IMR-90 (cell line): ENCODE data around the gene CHI3L1. TPM values are rescaled to one million over a fixed set of nuclear protein-coding genes. Genes with fewer than 3 reads are reported as not detected.

ENCODE experiments used
- ATAC-seq: fragments of 200-7000 bp; cut with Tn5 transposase; 2 replicates; pipeline ENCODE4 v1.9.1; 2020; ENCODE audit warnings: low read depth, mild to moderate bottlenecking, moderate library complexity
- BruUV-seq: library from RNA; stranded (reverse); fragments of 400-500 nt; replicated peaks from 2 replicates; lab custom pipeline; 2021; lab: Mats Ljungman, UMichigan
- CTCF ChIA-PET: fragments of 300-600 bp; formaldehyde crosslinking; extraction: SDS; loops from one replicate; lab custom pipeline; 2021; ENCODE audit warnings: antibody characterized with exemption; lab: Yijun Ruan, JAX
- POLR2A ChIA-PET: fragments of 300-600 bp; sonication (Branson Sonifier 250); formaldehyde crosslinking; loops from one replicate; lab custom pipeline; 2022; ENCODE audit warnings: antibody characterized with exemption; ENCODE audit not compliant: unreplicated experiment; lab: Charles Lee
- DNase-seq: peaks from one replicate; pipeline ENCODE4 v3.0.0; 2013
- H2AFZ ChIP-seq: replicated peaks from 2 replicates; pipeline ENCODE3; 2013; ENCODE audit warnings: low read length, mild to moderate bottlenecking; ENCODE audit not compliant: poor library complexity
- H2AK5ac ChIP-seq: 2 replicates; pipeline ENCODE4 v1.6.1; 2013; ENCODE audit warnings: low read depth, low read length, inconsistent platforms
- H2AK9ac ChIP-seq: replicated peaks from 2 replicates; pipeline ENCODE3; 2013; ENCODE audit warnings: mild to moderate bottlenecking, low read depth, low read length, moderate library complexity; ENCODE audit not compliant: poor library complexity
- H2BK120ac ChIP-seq: 2 replicates; pipeline ENCODE4 v1.6.1; 2013; ENCODE audit warnings: low read depth, low read length, inconsistent platforms
- H2BK15ac ChIP-seq: 3 replicates; pipeline ENCODE4 v1.6.1; 2013; ENCODE audit warnings: low read depth, low read length, inconsistent platforms
- H2BK20ac ChIP-seq: 2 replicates; pipeline ENCODE4 v1.6.1; 2013; ENCODE audit warnings: low read depth, mild to moderate bottlenecking, inconsistent platforms, low read length, moderate library complexity
- H2BK5ac ChIP-seq: 2 replicates; pipeline ENCODE4 v1.6.1; 2013; ENCODE audit warnings: mild to moderate bottlenecking, low read depth, low read length, inconsistent platforms; ENCODE audit not compliant: poor library complexity, severe bottlenecking
- H3K14ac ChIP-seq: replicated peaks from 2 replicates; pipeline ENCODE4 v1.6.1; 2013; ENCODE audit warnings: low read depth, low read length, inconsistent platforms
- H3K18ac ChIP-seq: 2 replicates; pipeline ENCODE4 v1.6.1; 2013; ENCODE audit warnings: low read depth, low read length, control low read depth
- H3K23ac ChIP-seq: 2 replicates; pipeline ENCODE4 v1.6.1; 2013; ENCODE audit warnings: low read depth, low read length, inconsistent platforms
- H3K27ac ChIP-seq: 2 replicates; pipeline ENCODE4 v1.5.1; 2013; ENCODE audit warnings: mild to moderate bottlenecking, control low read depth, low read length; ENCODE audit not compliant: insufficient read depth
- H3K27me3 ChIP-seq: 2 replicates; pipeline ENCODE4 v1.6.1; 2013; ENCODE audit warnings: low read length; ENCODE audit not compliant: control insufficient read depth, insufficient read depth
- H3K36me3 ChIP-seq: 2 replicates; pipeline ENCODE4 v1.6.1; 2013; ENCODE audit warnings: low read length, mixed read lengths; ENCODE audit not compliant: control insufficient read depth, insufficient read depth
- H3K4ac ChIP-seq: 2 replicates; pipeline ENCODE4 v1.6.1; 2013; ENCODE audit warnings: low read depth, low read length, inconsistent platforms
- H3K4me1 ChIP-seq: 2 replicates; pipeline ENCODE4 v1.6.1; 2013; ENCODE audit warnings: low read length, mixed read lengths; ENCODE audit not compliant: control insufficient read depth, insufficient read depth
- H3K4me2 ChIP-seq: 2 replicates; pipeline ENCODE4 v1.6.1; 2013; ENCODE audit warnings: low read depth, mild to moderate bottlenecking, control low read depth, low read length, moderate library complexity
- H3K4me3 ChIP-seq: 2 replicates; pipeline ENCODE4 v1.5.1; 2013; ENCODE audit warnings: low read depth, mild to moderate bottlenecking, control low read depth, low read length, moderate library complexity; ENCODE audit not compliant: insufficient read depth
- H3K56ac ChIP-seq: 2 replicates; pipeline ENCODE4 v1.6.1; 2013; ENCODE audit warnings: low read length, inconsistent platforms; ENCODE audit not compliant: insufficient read depth; ENCODE audit errors: extremely low read depth
- H3K79me1 ChIP-seq, 2 experiments: 2 replicates each; pipeline ENCODE4 v1.6.1; 2013; ENCODE audit warnings: low read length in 2 of 2, inconsistent platforms in 1 of 2, low read depth in 1 of 2
- H3K9ac ChIP-seq: 2 replicates; pipeline ENCODE4 v1.6.1; 2013; ENCODE audit warnings: low read depth, low read length, control low read depth
- H3K9me1 ChIP-seq: 2 replicates; pipeline ENCODE4 v1.6.1; 2013; ENCODE audit warnings: low read length, inconsistent platforms; ENCODE audit not compliant: insufficient read depth
- H3K9me3 ChIP-seq: 2 replicates; pipeline ENCODE4 v1.6.1; 2013; ENCODE audit warnings: low read length; ENCODE audit not compliant: control insufficient read depth, insufficient read depth
- H4K20me1 ChIP-seq: 2 replicates; pipeline ENCODE4 v1.6.1; 2013; ENCODE audit warnings: low read length, inconsistent platforms; ENCODE audit not compliant: insufficient read depth
- H4K5ac ChIP-seq: 2 replicates; pipeline ENCODE4 v1.6.1; 2013; ENCODE audit warnings: mild to moderate bottlenecking, low read depth, low read length, control low read depth
- H4K8ac ChIP-seq, 2 experiments: 2 replicates each; pipeline ENCODE4 v1.6.1; 2013; ENCODE audit warnings: low read depth in 2 of 2, low read length in 2 of 2, control low read depth in 1 of 2, inconsistent platforms in 1 of 2
- H4K91ac ChIP-seq: 2 replicates; pipeline ENCODE4 v1.6.1; 2013; ENCODE audit warnings: low read depth, low read length, inconsistent platforms; ENCODE audit not compliant: insufficient read depth
- CEBPB ChIP-seq: IDR thresholded peaks from 2 replicates; pipeline ENCODE4 v1.6.1; 2012; ENCODE audit warnings: low read depth, low read length, improper control_type of control experiment
- CHD1 ChIP-seq: IDR thresholded peaks from 2 replicates; pipeline ENCODE4 v1.6.1; 2012; ENCODE audit warnings: low read depth, low read length, improper control_type of control experiment
- MXI1 ChIP-seq: IDR thresholded peaks from 2 replicates; pipeline ENCODE4 v1.6.1; 2012; ENCODE audit warnings: low read depth, mild to moderate bottlenecking, low read length, moderate library complexity, borderline replicate concordance
- WGBS, 2 experiments: methylation state at CpG; one replicate each; pipeline versions ENCODE4 v1.1.5 to v1.1.7; 2013; ENCODE audit warnings: missing lambda C conversion rate in 2 of 2; ENCODE audit not compliant: insufficient read length in 1 of 2; ENCODE audit errors: extremely low coverage in 2 of 2; 5-methylcytosine and 5-hydroxymethylcytosine counted together
- dilution Hi-C: fragments of 300-500 bp; cut with HindIII; formaldehyde crosslinking; loops from one replicate; pipeline ENCODE4 v1.14.3; 2018; ENCODE audit warnings: low sequenced_read_pairs; ENCODE audit not compliant: unreplicated experiment
- in situ Hi-C: fragments of 300-500 bp; cut with MboI; formaldehyde crosslinking; loops from 3 replicates; pipeline ENCODE4 v1.14.3; 2019; ENCODE audit warnings: low sequenced_read_pairs, inconsistent platforms, mixed read lengths
- intact Hi-C: fragments of 100-400 bp; cut with micrococcal nuclease; formaldehyde crosslinking; loops from 2 replicates; pipeline ENCODE4 v1.10.0; 2022
- polyA plus RNA-seq, 3 experiments: library from polyadenylated mRNA; depleted of rRNA; stranded (reverse); fragments of >200 nt; gene quantifications; 2 replicates each; pipeline ENCODE4 v1.2.3, GENCODE V29; 2012; ENCODE audit warnings: low replicate concordance in 1 of 3
- total RNA-seq: library from RNA; depleted of rRNA; stranded (reverse); fragments of >200 nt; gene quantifications from 2 replicates; pipeline ENCODE4 v1.2.3, GENCODE V29; 2012
- TF ChIP-seq, protein P1 (sequence below): fragments of 150-350 bp; IDR thresholded peaks from 2 replicates; pipeline ENCODE4 v1.6.1; 2016; ENCODE audit warnings: low read depth, mild to moderate bottlenecking, low read length, moderate library complexity, borderline replicate concordance

CHI3L1 gene
- total and polyA plus RNA-seq, 2 of the 4 experiments (the other 2 are of a cell fraction) = 0.17 TPM; not detected in 1

DNA sequence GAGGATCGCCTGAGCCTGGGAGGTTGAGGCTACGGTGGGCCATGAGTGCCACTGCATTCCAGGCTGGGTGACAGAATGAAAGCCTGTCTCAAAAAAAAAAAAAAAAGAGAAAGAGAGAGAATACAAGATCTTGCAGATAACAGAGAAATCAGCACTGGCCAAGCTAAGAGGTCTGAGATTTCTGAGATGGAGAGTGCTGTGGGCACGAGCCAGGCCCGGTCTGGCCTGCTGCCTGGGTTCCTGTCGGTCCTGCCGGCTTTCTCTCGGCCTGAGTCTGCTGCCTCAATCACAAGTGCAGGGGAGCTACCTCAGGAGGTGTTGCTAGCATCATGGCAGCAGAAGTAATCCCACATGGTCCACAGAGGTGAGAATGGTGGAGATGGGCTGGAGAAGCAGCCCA is 40.0 kb downstream of the CHI3L1 start:
- Histone ChIP-seq H4K20me1 (no peaks in the 10 kb centered on the region), H3K4me2 (no peak overlapping the region), H2BK5ac (no peak overlapping the region), H3K79me1 (no peaks in the 10 kb centered on the region), H3K9me1 (no peaks in the 10 kb centered on the region), H4K91ac (no peak overlapping the region), H2BK20ac (no peak overlapping the region), H4K8ac (no peak overlapping the region), H2AK9ac (peak overlapping the region; percentile 30), H4K5ac (no peak overlapping the region), H3K4me3 (no peak overlapping the region), H3K14ac (no peak overlapping the region), H3K18ac (no peak overlapping the region), H3K36me3 (no peaks in the 10 kb centered on the region), H2BK120ac (no peak overlapping the region), H3K4ac (no peak overlapping the region), H3K9ac (no peak overlapping the region), H3K9me3 (peaks cover 2% of the 10 kb centered on the region; the same call in 1 of the 2 replicates), H3K4me1 (no peaks in the 10 kb centered on the region; the same call in 1 of the 2 replicates), H3K27ac (no peak overlapping the region), H2AK5ac (no peak overlapping the region), H3K27me3 (peaks cover 2% of the 10 kb centered on the region; the same call in 1 of the 2 replicates), H2AFZ (no peak overlapping the region), H3K56ac (no peak overlapping the region), H3K23ac (no peak overlapping the region), H2BK15ac (no peak overlapping the region)
- BruUV-seq = no TSS peak
- ATAC-seq (no peak), DNase-seq (no peak)
- in situ Hi-C loops = no loop called here
- POLR2A ChIA-PET = no interaction called here
- 54% methylated on average over 2 of the region's 7 CpGs; no CpG with 5 or more reads in 1 of the 2 experiments for WGBS, 2 experiments
- dilution Hi-C loops = no loop called here
- CTCF ChIA-PET = no interaction called here
- TF ChIP-seq MXI1 (no peak), CHD1 (no peak), CEBPB (no peak)
- TF ChIP-seq, protein P1, sequence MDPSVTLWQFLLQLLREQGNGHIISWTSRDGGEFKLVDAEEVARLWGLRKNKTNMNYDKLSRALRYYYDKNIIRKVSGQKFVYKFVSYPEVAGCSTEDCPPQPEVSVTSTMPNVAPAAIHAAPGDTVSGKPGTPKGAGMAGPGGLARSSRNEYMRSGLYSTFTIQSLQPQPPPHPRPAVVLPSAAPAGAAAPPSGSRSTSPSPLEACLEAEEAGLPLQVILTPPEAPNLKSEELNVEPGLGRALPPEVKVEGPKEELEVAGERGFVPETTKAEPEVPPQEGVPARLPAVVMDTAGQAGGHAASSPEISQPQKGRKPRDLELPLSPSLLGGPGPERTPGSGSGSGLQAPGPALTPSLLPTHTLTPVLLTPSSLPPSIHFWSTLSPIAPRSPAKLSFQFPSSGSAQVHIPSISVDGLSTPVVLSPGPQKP = no peak
- intact Hi-C loops = no loop called here
